OCI-LY1 (cell line): ENCODE data around the gene EXOC6.

Experiments used
- H2AFZ ChIP-seq: fragments of 200-600 bp; sonication (generic), shearing (Covaris generic); 2 replicates; pipeline ENCODE4 v1.6.0; 2014; ENCODE audit warnings: antibody characterized with exemption, mild to moderate bottlenecking, low read length
- H3F3A ChIP-seq: fragments of 200-600 bp; sonication (generic), shearing (Covaris generic); 2 replicates; pipeline ENCODE4 v1.6.0; 2014; ENCODE audit warnings: mild to moderate bottlenecking, antibody characterized with exemption, low read length, moderate library complexity; ENCODE audit not compliant: insufficient read depth
- H3K27ac ChIP-seq: fragments of 200-600 bp; sonication (generic); 2 replicates; pipeline ENCODE4 v1.5.1; 2014; ENCODE audit warnings: low read length, mixed run types, mild to moderate bottlenecking, low read depth; ENCODE audit not compliant: poor library complexity, severe bottlenecking
- H3K27me3 ChIP-seq: fragments of 200-600 bp; sonication (generic); 2 replicates; pipeline ENCODE4 v1.6.0; 2014; ENCODE audit warnings: antibody characterized with exemption, mild to moderate bottlenecking, low read length, moderate library complexity; ENCODE audit not compliant: insufficient read depth
- H3K36me3 ChIP-seq: fragments of 200-600 bp; sonication (generic); 2 replicates; pipeline ENCODE4 v1.6.1; 2014; ENCODE audit warnings: mild to moderate bottlenecking, antibody characterized with exemption, low read length, moderate library complexity, mixed read lengths; ENCODE audit not compliant: insufficient read depth
- H3K4me1 ChIP-seq: fragments of 200-600 bp; sonication (generic); 2 replicates; pipeline ENCODE4 v1.5.1; 2014; ENCODE audit warnings: mild to moderate bottlenecking, low read length, moderate library complexity; ENCODE audit not compliant: insufficient read depth, severe bottlenecking
- H3K4me2 ChIP-seq: fragments of 200-600 bp; sonication (generic), shearing (Covaris generic); 2 replicates; pipeline ENCODE4 v1.6.1; 2014; ENCODE audit warnings: low read length
- H3K4me3 ChIP-seq: fragments of 200-600 bp; sonication (generic); 2 replicates; pipeline ENCODE4 v1.5.1; 2014; ENCODE audit warnings: low read length, low read depth, mild to moderate bottlenecking, mixed read lengths; ENCODE audit not compliant: poor library complexity, severe bottlenecking
- H3K79me2 ChIP-seq: fragments of 200-600 bp; shearing (Covaris generic); 2 replicates; pipeline ENCODE4 v1.6.1; 2016; ENCODE audit warnings: mixed run types, low read length, mixed read lengths; ENCODE audit not compliant: insufficient read depth
- H3K9ac ChIP-seq: fragments of 200-600 bp; sonication (generic), shearing (Covaris generic); 2 replicates; pipeline ENCODE4 v1.6.1; 2014; ENCODE audit warnings: mild to moderate bottlenecking, low read length, mixed read lengths
- H3K9me2 ChIP-seq: fragments of 200-600 bp; sonication (generic), shearing (Covaris generic); 2 replicates; pipeline ENCODE4 v1.6.1; 2014; ENCODE audit warnings: low read depth, mild to moderate bottlenecking, low read length, mixed read lengths
- H3K9me3 ChIP-seq: fragments of 200-600 bp; shearing (Covaris generic); 2 replicates; pipeline ENCODE4 v1.6.1; 2014; ENCODE audit warnings: low read length, mixed read lengths
- H4K20me1 ChIP-seq: fragments of 200-600 bp; sonication (generic), shearing (Covaris generic); 2 replicates; pipeline ENCODE4 v1.6.0; 2016; ENCODE audit warnings: mild to moderate bottlenecking, low read length; ENCODE audit not compliant: insufficient read depth
- EZH2 ChIP-seq: fragments of 200-600 bp; sonication (generic), shearing (Covaris generic); IDR thresholded peaks from 2 replicates; pipeline ENCODE4 v1.8.0; 2017; ENCODE audit warnings: borderline replicate concordance, mixed run types, mild to moderate bottlenecking, antibody characterized with exemption, low read length, moderate library complexity, mixed read lengths
- TF ChIP-seq, protein P1 (sequence below): fragments of 200-600 bp; sonication (generic), shearing (Covaris generic); IDR thresholded peaks from 2 replicates; pipeline ENCODE4 v1.5.1; 2017; ENCODE audit warnings: mild to moderate bottlenecking, antibody characterized with exemption, low read length, moderate library complexity, mixed read lengths

Gene EXOC6

DNA sequence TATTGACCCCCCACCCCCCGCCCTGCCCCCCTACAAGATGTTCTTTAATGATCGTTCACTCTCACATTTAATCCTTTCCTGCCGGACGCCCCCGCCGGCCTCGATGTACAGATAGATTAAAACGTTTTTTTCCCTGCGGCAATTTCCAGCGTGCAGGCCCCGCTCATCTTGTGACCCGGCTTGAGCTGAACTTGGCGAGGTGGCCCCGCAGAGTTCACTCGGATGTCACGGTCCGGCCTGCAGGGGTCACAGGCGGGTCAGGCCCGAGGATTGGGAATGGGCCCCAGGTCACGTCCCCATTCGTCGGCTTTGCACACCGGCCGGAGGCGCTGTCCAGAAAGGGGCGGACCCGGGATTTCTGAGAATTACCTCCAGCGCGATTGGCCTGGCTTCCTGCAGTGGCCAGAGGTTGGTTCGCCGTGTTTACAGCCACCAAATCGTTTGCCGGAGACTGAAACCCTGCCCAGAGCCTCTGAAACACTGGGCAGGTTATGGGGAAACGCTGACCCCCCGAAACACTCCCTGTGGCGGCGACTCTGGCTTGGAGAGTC, 223.4 kb downstream of the EXOC6 start:
- Histone ChIP-seq H2AFZ (no peak overlapping the region), H3K9ac (no peak overlapping the region)

DNA sequence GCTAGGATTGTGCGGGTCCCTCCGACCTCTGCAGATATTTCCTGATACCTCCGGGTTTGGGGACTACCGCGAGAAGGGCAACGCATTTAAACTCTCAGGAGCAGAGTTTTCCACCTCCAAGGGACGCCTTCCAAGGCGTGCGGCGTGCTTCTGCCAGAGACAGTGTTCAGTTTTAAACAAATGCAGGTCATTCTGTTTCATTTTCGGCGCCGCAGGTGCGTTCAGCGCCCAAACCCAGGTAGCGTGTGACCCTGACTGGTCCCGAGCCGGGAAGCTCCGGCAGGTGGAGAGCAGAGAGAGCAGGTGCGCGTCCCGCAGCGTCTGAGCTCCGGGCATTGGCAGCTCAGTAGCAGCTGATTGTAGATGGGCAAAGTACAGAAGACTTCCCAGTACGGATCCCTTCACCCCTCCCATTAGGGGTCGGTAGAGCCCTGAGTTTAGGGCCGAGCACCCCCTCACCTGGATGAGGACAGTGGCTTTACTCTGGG, 223.9 kb downstream of the EXOC6 start:
- no peaks in the 10 kb centered on the region for H3K4me1 ChIP-seq
- H3K27ac ChIP-seq: no peak overlapping the region
- TF ChIP-seq EZH2: no peak
- TF ChIP-seq, protein P1, sequence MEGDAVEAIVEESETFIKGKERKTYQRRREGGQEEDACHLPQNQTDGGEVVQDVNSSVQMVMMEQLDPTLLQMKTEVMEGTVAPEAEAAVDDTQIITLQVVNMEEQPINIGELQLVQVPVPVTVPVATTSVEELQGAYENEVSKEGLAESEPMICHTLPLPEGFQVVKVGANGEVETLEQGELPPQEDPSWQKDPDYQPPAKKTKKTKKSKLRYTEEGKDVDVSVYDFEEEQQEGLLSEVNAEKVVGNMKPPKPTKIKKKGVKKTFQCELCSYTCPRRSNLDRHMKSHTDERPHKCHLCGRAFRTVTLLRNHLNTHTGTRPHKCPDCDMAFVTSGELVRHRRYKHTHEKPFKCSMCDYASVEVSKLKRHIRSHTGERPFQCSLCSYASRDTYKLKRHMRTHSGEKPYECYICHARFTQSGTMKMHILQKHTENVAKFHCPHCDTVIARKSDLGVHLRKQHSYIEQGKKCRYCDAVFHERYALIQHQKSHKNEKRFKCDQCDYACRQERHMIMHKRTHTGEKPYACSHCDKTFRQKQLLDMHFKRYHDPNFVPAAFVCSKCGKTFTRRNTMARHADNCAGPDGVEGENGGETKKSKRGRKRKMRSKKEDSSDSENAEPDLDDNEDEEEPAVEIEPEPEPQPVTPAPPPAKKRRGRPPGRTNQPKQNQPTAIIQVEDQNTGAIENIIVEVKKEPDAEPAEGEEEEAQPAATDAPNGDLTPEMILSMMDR: no peak
- no peak overlapping the region for H3K4me2 ChIP-seq
- H3K9me3 ChIP-seq: no peaks in the 10 kb centered on the region
- H3K9ac ChIP-seq: no peak overlapping the region
- no peaks in the 10 kb centered on the region for H3K36me3 ChIP-seq
- H3F3A ChIP-seq: no peaks in the 10 kb centered on the region
- no peaks in the 10 kb centered on the region for H3K9me2 ChIP-seq
- H3K4me3 ChIP-seq: no peak overlapping the region
- no peaks in the 10 kb centered on the region for H3K27me3 ChIP-seq
- no peaks in the 10 kb centered on the region for H4K20me1 ChIP-seq
- no peak overlapping the region for H2AFZ ChIP-seq
- no peaks in the 10 kb centered on the region for H3K79me2 ChIP-seq

More for the DNA sequence above, 223.4 kb downstream of the EXOC6 start:
- no peaks in the 10 kb centered on the region for H3K27me3 ChIP-seq
- no peak for TF ChIP-seq EZH2
- TF ChIP-seq, protein P1: no peak
- H4K20me1 ChIP-seq: no peaks in the 10 kb centered on the region
- H3K4me3 ChIP-seq: no peak overlapping the region
- H3K79me2 ChIP-seq: no peaks in the 10 kb centered on the region
- no peaks in the 10 kb centered on the region for H3K9me3 ChIP-seq
- no peaks in the 10 kb centered on the region for H3K36me3 ChIP-seq
- no peak overlapping the region for H3K4me2 ChIP-seq
- H3K4me1 ChIP-seq: no peaks in the 10 kb centered on the region
- H3F3A ChIP-seq: no peaks in the 10 kb centered on the region
- no peak overlapping the region for H3K27ac ChIP-seq
- no peaks in the 10 kb centered on the region for H3K9me2 ChIP-seq

DNA sequence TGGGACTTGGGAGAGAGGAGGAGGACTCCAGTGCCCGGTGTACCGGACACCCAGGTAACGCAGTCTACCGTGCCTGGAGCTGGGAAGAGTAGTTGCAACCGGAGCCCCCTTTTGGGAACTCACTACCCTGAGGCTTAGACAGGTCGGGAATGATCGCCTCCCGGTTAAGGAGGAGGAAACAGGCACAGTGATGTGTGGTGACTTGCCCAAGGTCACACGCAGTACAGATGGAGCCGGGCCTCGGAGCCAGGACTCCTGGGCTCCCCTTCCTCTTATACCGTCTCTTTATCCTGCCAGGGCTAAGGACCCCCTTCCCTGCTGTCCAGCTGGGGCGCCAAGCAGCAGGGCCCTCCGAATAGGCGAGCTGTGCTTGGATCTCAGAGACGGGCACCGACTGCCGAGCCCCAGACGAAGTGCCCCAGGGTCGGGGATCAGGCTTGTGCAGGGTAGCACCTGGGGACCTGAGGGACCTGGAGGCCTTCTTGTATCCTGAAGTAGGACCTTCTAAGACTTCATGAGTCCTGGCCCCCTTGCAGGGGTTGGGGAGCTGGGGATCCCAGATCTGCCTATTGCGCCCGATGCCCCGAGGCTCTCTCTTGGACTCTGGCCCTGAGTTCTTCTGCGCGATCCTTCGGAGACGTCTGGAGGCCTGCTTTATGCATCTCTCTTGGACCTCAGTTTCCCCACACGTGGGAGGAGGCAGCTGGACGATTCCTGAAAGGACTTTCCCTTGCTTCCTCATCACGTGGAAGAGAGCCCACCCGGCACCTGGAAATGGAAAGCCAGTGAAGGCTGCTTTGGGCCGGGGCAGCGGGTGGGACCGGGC, 224.6 kb downstream of the EXOC6 start:
- H3K4me1 ChIP-seq: no peaks in the 10 kb centered on the region
- peak overlapping the region; percentile 35; the same call in 1 of the 2 replicates for H3K4me2 ChIP-seq
- no peak overlapping the region for H2AFZ ChIP-seq
- H3K9ac ChIP-seq: no peak overlapping the region
- no peaks in the 10 kb centered on the region for H3K27me3 ChIP-seq
- no peaks in the 10 kb centered on the region for H3K79me2 ChIP-seq
- TF ChIP-seq, protein P1: no peak
- TF ChIP-seq EZH2: no peak
- peak overlapping the region; percentile 32 for H3K4me3 ChIP-seq
- H3K36me3 ChIP-seq: no peaks in the 10 kb centered on the region
- H4K20me1 ChIP-seq: no peaks in the 10 kb centered on the region
- H3K9me3 ChIP-seq: no peaks in the 10 kb centered on the region
- H3F3A ChIP-seq: no peaks in the 10 kb centered on the region
- no peak overlapping the region for H3K27ac ChIP-seq
- no peaks in the 10 kb centered on the region for H3K9me2 ChIP-seq
